Measurements from ENCODE around the gene HNRNPDL. TPM values are rescaled to one million over a fixed set of nuclear protein-coding genes. Genes with fewer than 3 reads are reported as not detected.
"Not testable (repeated sequence)": the region's sequence is repeated elsewhere in the genome, so short reads cannot be mapped to it uniquely, and the experiment has no call there.

HNRNPDL gene
- polyA plus RNA-seq, 2 of the 4 experiments (the other 2 are of a cell fraction), result 321 to 397 TPM

- CTCF ChIA-PET, result interaction anchor here (1.6 kb wide), 1 partner anchor 35 kb away, joined by 3 read pairs; no protein-coding TSS in a partner anchor
Observed at GRCh38 chr4:82415922-82416365, 14.3 kb downstream of the HNRNPDL start.

GRCh38 chr4:82415061-82415460 is 15.2 kb downstream of the HNRNPDL start:
- H3K4me3 ChIP-seq; DNase-seq (ENCODE audit: low read depth in 1 of 2, low spot score in 1 of 2); H3K27ac ChIP-seq; H3K4me1 ChIP-seq; ATAC-seq; FAIRE-seq; H3K9me3 ChIP-seq; H3K4me2 ChIP-seq: not testable (repeated sequence)
- WGBS (ENCODE audit: missing lambda C conversion rate), result 70% methylated on average over 11 of the region's 11 CpGs
- POLR2A ChIA-PET, result interaction anchor here (2.1 kb wide), 1 partner anchor 14 kb away, joined by 8 read pairs; no protein-coding TSS in a partner anchor
- CTCF ChIA-PET, result interaction anchor here (1.6 kb wide), 1 partner anchor 34 kb away, joined by 3 read pairs; no protein-coding TSS in a partner anchor

More at GRCh38 chr4:82415922-82416365, 14.3 kb downstream of the HNRNPDL start:
- 73% methylated on average over 12 of the region's 12 CpGs for WGBS (ENCODE audit: missing lambda C conversion rate)
- Histone ChIP-seq H3K4me2 (no peak overlapping the region), H3K9me3 (no peaks in the 10 kb centered on the region), H3K4me1 (no peaks in the 10 kb centered on the region), H3K4me3 (no peak overlapping the region), H3K27ac (no peak overlapping the region)
- POLR2A ChIA-PET, result interaction anchor here (2.1 kb wide), 1 partner anchor 13 kb away, joined by 8 read pairs; no protein-coding TSS in a partner anchor
- ATAC-seq (no peak), FAIRE-seq (no peak), DNase-seq (ENCODE audit: low read depth in 1 of 2, low spot score in 1 of 2) (no peak)
- TF ChIP-seq NR3C1 (IDR thresholded peaks at IDR 0.05), result no peak
- TF ChIP-seq MAFK (IDR thresholded peaks at IDR 0.05; ENCODE audit: partially characterized antibody), result peak; percentile 52
- TF ChIP-seq MYC (IDR thresholded peaks at IDR 0.05; ENCODE audit: borderline replicate concordance, low read length), result no peak
- TF ChIP-seq, protein P1, sequence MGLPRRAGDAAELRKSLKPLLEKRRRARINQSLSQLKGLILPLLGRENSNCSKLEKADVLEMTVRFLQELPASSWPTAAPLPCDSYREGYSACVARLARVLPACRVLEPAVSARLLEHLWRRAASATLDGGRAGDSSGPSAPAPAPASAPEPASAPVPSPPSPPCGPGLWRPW (IDR thresholded peaks at IDR 0.05), result no peak
- no peak for TF ChIP-seq RAD21 (conservative IDR thresholded peaks at IDR 0.05 in 1 of 2, IDR thresholded peaks at IDR 0.05 in 1 of 2)
- TF ChIP-seq SMC3 (IDR thresholded peaks at IDR 0.05), result no peak

- ATAC-seq, result no peak
- Histone ChIP-seq H3K27ac (no peak overlapping the region), H3K4me3 (no peak overlapping the region), H3K4me2 (no peak overlapping the region), H3K4me1 (no peaks in the 10 kb centered on the region), H3K9me3 (no peaks in the 10 kb centered on the region)
- WGBS (ENCODE audit: missing lambda C conversion rate), result 100% methylated on average over 1 of the region's 1 CpG
- FAIRE-seq, result no peak
- TF ChIP-seq ZFP36 (IDR thresholded peaks at IDR 0.05; ENCODE audit: borderline replicate concordance, partially characterized antibody) (no peak), TP53 (CRISPR knock-in tag; IDR thresholded peaks at IDR 0.05) (no peak), MYC (IDR thresholded peaks at IDR 0.05; ENCODE audit: borderline replicate concordance, low read length) (no peak), REST (IDR thresholded peaks at IDR 0.05) (no peak), HOXA7 (CRISPR knock-in tag; IDR thresholded peaks at IDR 0.05) (no peak)
- TF ChIP-seq, protein P2, sequence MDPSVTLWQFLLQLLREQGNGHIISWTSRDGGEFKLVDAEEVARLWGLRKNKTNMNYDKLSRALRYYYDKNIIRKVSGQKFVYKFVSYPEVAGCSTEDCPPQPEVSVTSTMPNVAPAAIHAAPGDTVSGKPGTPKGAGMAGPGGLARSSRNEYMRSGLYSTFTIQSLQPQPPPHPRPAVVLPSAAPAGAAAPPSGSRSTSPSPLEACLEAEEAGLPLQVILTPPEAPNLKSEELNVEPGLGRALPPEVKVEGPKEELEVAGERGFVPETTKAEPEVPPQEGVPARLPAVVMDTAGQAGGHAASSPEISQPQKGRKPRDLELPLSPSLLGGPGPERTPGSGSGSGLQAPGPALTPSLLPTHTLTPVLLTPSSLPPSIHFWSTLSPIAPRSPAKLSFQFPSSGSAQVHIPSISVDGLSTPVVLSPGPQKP (IDR thresholded peaks at IDR 0.05; ENCODE audit: low read depth, low read length), result no peak
- ChIA-PET CTCF (no interaction called here), POLR2A (no interaction called here)
- no peak for DNase-seq (ENCODE audit: low read depth in 1 of 2, low spot score in 1 of 2)
Observed at GRCh38 chr4:82403725-82404124, 26.5 kb downstream of the HNRNPDL start.

- CTCF ChIA-PET, result no interaction called here
- no peak overlapping the region for H3K4me2 ChIP-seq
- ATAC-seq (no peak), DNase-seq (ENCODE audit: low read depth in 1 of 2, low spot score in 1 of 2) (no peak), FAIRE-seq (no peak)
- H3K27ac ChIP-seq, result no peak overlapping the region
- H3K4me3 ChIP-seq, result no peak overlapping the region
- POLR2A ChIA-PET, result no interaction called here
- WGBS (ENCODE audit: missing lambda C conversion rate), result 93% methylated on average over 17 of the region's 17 CpGs
- H3K4me1 ChIP-seq, result no peaks in the 10 kb centered on the region
- TF ChIP-seq GATA3 (IDR thresholded peaks at IDR 0.05; ENCODE audit: borderline replicate concordance) (no peak), FOSL2 (IDR thresholded peaks at IDR 0.05) (no peak), FOSL2 (CRISPR knock-in tag; IDR thresholded peaks at IDR 0.05) (no peak), RCOR1 (IDR thresholded peaks at IDR 0.05; ENCODE audit: low read depth, low read length) (no peak)
- no peaks in the 10 kb centered on the region for H3K9me3 ChIP-seq
Observed at GRCh38 chr4:82402196-82402775, 28.0 kb downstream of the HNRNPDL start.
